ENCODE measurements around the gene PDIA6.

DNA sequence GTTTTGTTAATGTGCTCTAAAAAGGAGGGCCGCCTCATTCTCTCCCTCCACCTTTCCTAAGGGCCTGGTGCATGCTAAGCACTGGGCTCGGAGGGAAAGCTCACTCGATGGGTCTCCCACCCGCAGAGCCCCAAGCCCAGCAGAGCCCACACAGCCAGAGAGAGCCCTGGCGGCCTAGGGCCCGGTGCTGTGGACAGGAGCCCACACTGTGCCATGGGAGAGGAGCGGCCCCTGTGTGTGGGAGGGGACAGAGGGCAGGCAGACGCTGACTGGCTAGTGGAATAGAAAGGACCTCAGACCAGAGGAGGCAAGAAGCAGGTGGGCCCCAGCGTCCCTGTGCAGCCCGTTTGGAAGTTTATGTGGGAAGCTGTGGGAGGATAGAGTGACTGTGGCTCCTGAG is 49.7 kb upstream of the PDIA6 start:
- TF ChIP-seq CREB1 (IDR thresholded peaks at IDR 0.05; ENCODE audit: low read depth) (no peak), EP300 (IDR thresholded peaks at IDR 0.05; ENCODE audit: borderline replicate concordance) (no peak), RAD21 (IDR thresholded peaks at IDR 0.05; ENCODE audit: low read depth) (no peak), TCF12 (IDR thresholded peaks at IDR 0.05; ENCODE audit: low read depth) (no peak), TAF1 (IDR thresholded peaks at IDR 0.05; ENCODE audit: low read depth) (no peak)
- TF ChIP-seq, protein P1, sequence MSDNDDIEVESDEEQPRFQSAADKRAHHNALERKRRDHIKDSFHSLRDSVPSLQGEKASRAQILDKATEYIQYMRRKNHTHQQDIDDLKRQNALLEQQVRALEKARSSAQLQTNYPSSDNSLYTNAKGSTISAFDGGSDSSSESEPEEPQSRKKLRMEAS (IDR thresholded peaks at IDR 0.05), result no peak
- TF ChIP-seq, protein P2, sequence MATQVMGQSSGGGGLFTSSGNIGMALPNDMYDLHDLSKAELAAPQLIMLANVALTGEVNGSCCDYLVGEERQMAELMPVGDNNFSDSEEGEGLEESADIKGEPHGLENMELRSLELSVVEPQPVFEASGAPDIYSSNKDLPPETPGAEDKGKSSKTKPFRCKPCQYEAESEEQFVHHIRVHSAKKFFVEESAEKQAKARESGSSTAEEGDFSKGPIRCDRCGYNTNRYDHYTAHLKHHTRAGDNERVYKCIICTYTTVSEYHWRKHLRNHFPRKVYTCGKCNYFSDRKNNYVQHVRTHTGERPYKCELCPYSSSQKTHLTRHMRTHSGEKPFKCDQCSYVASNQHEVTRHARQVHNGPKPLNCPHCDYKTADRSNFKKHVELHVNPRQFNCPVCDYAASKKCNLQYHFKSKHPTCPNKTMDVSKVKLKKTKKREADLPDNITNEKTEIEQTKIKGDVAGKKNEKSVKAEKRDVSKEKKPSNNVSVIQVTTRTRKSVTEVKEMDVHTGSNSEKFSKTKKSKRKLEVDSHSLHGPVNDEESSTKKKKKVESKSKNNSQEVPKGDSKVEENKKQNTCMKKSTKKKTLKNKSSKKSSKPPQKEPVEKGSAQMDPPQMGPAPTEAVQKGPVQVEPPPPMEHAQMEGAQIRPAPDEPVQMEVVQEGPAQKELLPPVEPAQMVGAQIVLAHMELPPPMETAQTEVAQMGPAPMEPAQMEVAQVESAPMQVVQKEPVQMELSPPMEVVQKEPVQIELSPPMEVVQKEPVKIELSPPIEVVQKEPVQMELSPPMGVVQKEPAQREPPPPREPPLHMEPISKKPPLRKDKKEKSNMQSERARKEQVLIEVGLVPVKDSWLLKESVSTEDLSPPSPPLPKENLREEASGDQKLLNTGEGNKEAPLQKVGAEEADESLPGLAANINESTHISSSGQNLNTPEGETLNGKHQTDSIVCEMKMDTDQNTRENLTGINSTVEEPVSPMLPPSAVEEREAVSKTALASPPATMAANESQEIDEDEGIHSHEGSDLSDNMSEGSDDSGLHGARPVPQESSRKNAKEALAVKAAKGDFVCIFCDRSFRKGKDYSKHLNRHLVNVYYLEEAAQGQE (IDR thresholded peaks at IDR 0.05; ENCODE audit: low read depth), result no peak

Measured in Ishikawa (cell line).